Loucy (cell line): ENCODE data around the gene PIKFYVE.

ENCODE experiments used
- CTCF ChIP-seq: fragments of 200-600 bp; sonication (generic); conservative IDR thresholded peaks from 2 replicates; pipeline ENCODE4 v1.5.1; 2014; ENCODE audit warnings: mild to moderate bottlenecking, antibody characterized with exemption, low read length
- EZH2phosphoT487 ChIP-seq: fragments of 200-600 bp; IDR thresholded peaks from 2 replicates; pipeline ENCODE4 v1.6.1; 2018; ENCODE audit warnings: antibody characterized with exemption, mild to moderate bottlenecking, moderate library complexity, borderline replicate concordance

- TF ChIP-seq CTCF = no peak
- no peak for TF ChIP-seq EZH2phosphoT487
Observed at GRCh38 chr2:208253600-208254117, 12.4 kb upstream of the PIKFYVE start.
